HUES6 (cell line): ENCODE data around the gene CPTP.

ENCODE experiments used
- H3K27ac ChIP-seq: 2 replicates; pipeline ENCODE4 v1.7.0; 2013; ENCODE audit warnings: low read depth, mild to moderate bottlenecking, low read length, inconsistent platforms
- H3K27me3 ChIP-seq: 2 replicates; pipeline ENCODE4 v1.6.1; 2013; ENCODE audit warnings: low read length; ENCODE audit not compliant: control insufficient read depth, insufficient read depth
- H3K36me3 ChIP-seq: 2 replicates; pipeline ENCODE4 v1.6.1; 2013; ENCODE audit warnings: low read length; ENCODE audit not compliant: control insufficient read depth, insufficient read depth
- H3K4me1 ChIP-seq: 2 replicates; pipeline ENCODE4 v1.6.1; 2013; ENCODE audit warnings: low read length; ENCODE audit not compliant: control insufficient read depth, insufficient read depth
- H3K4me3 ChIP-seq: 2 replicates; pipeline ENCODE4 v1.5.1; 2013; ENCODE audit warnings: low read depth, low read length
- H3K9ac ChIP-seq: one replicate; pipeline ENCODE4 v1.6.1; 2013; ENCODE audit warnings: mild to moderate bottlenecking, low read length
- H3K9me3 ChIP-seq: 2 replicates; pipeline ENCODE4 v1.6.1; 2013; ENCODE audit warnings: low read depth, low read length; ENCODE audit not compliant: control insufficient read depth, insufficient read depth

Gene CPTP

DNA sequence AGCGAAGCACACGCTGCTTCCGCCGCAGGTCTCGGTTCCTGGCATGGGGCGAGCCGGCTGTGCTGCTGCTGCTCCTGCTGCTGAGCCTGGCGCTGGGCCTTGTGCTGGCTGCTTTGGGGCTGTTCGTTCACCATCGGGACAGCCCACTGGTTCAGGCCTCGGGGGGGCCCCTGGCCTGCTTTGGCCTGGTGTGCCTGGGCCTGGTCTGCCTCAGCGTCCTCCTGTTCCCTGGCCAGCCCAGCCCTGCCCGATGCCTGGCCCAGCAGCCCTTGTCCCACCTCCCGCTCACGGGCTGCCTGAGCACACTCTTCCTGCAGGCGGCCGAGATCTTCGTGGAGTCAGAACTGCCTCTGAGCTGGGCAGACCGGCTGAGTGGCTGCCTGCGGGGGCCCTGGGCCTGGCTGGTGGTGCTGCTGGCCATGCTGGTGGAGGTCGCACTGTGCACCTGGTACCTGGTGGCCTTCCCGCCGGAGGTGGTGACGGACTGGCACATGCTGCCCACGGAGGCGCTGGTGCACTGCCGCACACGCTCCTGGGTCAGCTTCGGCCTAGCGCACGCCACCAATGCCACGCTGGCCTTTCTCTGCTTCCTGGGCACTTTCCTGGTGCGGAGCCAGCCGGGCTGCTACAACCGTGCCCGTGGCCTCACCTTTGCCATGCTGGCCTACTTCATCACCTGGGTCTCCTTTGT is 9.1 kb downstream of the CPTP start:
- Histone ChIP-seq H3K9me3 (no peaks in the 10 kb centered on the region), H3K4me1 (no peaks in the 10 kb centered on the region), H3K9ac (no peak overlapping the region), H3K27me3 (no peaks in the 10 kb centered on the region), H3K4me3 (no peak overlapping the region), H3K36me3 (peaks cover 11% of the 10 kb centered on the region), H3K27ac (no peak overlapping the region)

DNA sequence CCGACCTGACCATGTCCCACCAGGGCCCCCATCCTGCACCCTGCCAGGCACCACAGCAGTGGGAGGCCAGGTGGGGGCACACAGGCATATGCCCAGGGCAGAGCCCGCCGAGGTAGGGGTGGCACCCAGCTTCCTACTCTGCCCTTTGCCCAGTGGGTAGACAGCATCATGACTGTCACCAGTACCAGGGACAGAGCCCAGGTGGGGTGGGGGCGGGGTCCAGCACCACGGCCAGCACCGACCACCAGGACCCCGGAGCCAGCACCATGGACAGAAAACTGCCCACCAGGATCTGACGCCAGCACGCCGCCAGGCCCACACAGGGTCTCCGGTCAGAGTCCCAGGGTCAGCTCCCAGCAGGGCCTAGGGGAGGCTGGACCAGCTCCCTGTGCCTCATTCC is 10.2 kb downstream of the CPTP start:
- peaks cover 18% of the 10 kb centered on the region for H3K36me3 ChIP-seq
- H3K9me3 ChIP-seq, result no peaks in the 10 kb centered on the region
- no peak overlapping the region for H3K4me3 ChIP-seq
- H3K4me1 ChIP-seq, result no peaks in the 10 kb centered on the region
- H3K27me3 ChIP-seq, result no peaks in the 10 kb centered on the region
- no peak overlapping the region for H3K9ac ChIP-seq
- H3K27ac ChIP-seq, result no peak overlapping the region

DNA sequence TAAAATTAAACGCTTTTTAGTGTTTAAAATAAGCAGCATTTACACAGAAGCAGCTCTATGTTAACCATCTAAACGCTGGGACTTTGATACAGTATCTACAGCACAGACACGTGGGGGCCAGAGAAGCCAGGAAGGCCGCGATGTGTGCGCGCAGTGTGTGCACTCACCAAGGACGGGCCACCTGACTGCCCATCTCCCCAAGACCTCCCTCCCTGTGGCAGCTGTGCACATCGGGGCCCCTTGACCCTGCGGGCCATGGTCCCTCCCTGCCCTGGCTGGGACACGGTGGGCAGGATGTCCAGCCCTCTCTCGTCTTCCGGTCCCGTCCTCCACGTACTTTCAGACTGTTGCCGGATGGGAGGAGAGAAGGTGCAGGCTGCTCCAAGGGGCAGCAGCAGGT is 10.7 kb downstream of the CPTP start:
- Histone ChIP-seq H3K9me3 (no peaks in the 10 kb centered on the region), H3K9ac (no peak overlapping the region), H3K4me3 (no peak overlapping the region), H3K27me3 (no peaks in the 10 kb centered on the region), H3K27ac (no peak overlapping the region), H3K4me1 (no peaks in the 10 kb centered on the region), H3K36me3 (peaks cover 22% of the 10 kb centered on the region)

DNA sequence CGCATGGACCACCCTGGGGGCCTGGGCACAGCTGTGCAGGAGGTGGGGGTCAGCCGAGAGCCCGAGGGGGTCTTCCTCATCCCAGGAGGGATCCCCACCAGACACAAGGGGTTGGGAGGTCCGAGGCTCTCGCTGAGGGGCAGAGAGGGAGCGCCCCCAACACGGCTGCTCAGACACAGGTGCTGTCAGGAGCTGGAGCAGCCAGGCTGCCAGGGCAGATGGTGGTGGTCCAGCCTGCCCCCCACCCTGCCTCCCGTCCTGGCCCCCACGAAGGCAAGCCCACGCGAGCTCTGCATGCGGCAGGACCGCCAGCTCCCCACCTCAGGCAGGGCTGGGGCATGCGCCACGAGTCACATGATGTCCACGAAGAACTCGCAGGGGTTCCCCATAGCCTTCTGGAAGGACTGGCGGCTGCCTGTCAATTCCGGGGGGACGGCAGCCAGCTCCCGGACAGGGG is 11.2 kb downstream of the CPTP start:
- Histone ChIP-seq H3K27me3 (no peaks in the 10 kb centered on the region), H3K9ac (no peak overlapping the region), H3K9me3 (no peaks in the 10 kb centered on the region), H3K4me3 (no peak overlapping the region), H3K27ac (no peak overlapping the region), H3K36me3 (peaks cover 28% of the 10 kb centered on the region), H3K4me1 (no peaks in the 10 kb centered on the region)

DNA sequence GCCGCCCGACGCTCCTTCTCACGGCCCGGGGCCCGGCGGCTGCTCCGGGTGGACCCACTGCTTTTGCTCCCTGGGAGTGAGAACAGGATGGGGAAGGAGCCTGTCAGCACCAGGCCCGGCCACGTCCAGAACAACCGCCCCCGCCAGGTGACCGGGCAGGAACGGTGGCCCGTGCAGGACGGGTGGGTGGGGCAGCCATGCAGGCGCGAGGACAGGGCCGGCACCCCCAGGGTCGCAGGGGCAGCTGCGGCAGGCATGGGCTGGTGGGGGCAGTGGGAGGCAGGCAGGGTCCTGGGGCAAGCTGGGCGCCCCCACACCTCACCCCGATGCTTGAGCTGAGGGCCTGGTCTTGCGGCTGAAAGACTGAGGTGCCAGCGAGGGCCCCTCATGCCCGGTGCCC is 11.8 kb downstream of the CPTP start:
- Histone ChIP-seq H3K4me3 (no peak overlapping the region), H3K27me3 (no peaks in the 10 kb centered on the region), H3K9me3 (no peaks in the 10 kb centered on the region), H3K27ac (no peak overlapping the region), H3K9ac (no peak overlapping the region), H3K4me1 (no peaks in the 10 kb centered on the region), H3K36me3 (peaks cover 34% of the 10 kb centered on the region)

DNA sequence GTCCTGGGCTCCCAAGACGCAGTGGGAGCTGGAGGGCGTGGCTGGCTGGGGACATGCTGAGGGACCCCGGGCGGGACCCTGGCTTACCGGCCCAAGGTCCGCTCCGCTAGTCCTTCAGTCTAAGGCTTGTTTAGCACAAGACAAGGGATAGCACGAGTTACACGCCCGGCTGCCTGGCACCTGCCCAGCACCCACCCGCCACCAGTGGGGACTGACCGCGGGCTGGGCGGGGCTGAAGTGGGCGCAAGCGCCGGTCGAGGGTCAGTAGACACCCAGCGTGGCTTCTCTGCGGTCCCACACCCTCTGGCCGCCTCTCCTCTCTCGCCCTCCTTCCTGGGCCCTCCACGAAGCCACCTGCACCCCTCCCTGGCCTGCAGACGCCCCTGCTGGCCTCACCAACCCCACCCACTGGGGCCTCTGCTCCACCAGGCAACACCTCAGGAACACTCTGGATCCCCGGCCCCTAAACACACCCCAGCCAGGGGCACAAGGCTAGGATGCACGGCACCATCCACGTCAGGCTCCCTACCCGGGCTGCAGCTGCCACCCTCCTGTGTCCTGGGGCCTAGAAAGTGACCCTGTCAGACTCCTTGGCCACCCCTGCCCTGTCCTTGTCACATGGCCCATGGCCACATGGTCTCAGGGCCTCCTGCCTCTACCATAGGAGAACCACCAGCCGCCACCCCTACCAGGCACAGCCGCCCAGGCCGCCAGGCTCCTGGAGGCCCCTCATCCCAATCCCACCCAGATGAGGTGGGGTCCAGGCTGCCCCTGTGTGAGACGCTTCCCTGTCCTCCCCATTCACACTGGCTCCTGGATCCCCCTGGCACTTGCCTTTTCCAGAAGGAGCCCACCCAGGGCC is 12.6 kb downstream of the CPTP start:
- no peaks in the 10 kb centered on the region for H3K27me3 ChIP-seq
- H3K9ac ChIP-seq, result no peak overlapping the region
- H3K27ac ChIP-seq, result no peak overlapping the region
- H3K36me3 ChIP-seq, result peaks cover 39% of the 10 kb centered on the region
- no peaks in the 10 kb centered on the region for H3K9me3 ChIP-seq
- H3K4me3 ChIP-seq, result no peak overlapping the region
- no peaks in the 10 kb centered on the region for H3K4me1 ChIP-seq

DNA sequence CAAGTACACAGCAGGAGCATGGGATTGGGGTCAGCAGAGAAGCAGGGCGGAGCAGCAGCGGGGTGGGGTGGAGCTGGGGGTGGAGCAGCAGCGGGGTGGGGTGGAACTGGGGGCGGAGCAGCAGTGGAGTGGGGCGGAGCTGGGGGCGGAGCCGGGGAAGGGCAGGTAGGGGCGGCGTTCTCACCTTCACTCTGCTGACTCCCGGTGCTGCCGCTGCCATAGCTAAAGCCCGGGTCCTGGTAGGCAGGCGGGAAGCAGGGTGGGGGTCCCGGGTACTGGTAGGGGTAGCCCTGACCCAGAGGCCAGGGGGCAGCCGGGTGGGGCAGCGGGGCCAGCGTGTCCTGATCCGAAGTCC is 13.2 kb downstream of the CPTP start:
- Histone ChIP-seq H3K4me1 (no peaks in the 10 kb centered on the region), H3K9me3 (no peaks in the 10 kb centered on the region), H3K36me3 (peaks cover 39% of the 10 kb centered on the region), H3K4me3 (no peak overlapping the region), H3K9ac (no peak overlapping the region), H3K27me3 (no peaks in the 10 kb centered on the region), H3K27ac (no peak overlapping the region)

DNA sequence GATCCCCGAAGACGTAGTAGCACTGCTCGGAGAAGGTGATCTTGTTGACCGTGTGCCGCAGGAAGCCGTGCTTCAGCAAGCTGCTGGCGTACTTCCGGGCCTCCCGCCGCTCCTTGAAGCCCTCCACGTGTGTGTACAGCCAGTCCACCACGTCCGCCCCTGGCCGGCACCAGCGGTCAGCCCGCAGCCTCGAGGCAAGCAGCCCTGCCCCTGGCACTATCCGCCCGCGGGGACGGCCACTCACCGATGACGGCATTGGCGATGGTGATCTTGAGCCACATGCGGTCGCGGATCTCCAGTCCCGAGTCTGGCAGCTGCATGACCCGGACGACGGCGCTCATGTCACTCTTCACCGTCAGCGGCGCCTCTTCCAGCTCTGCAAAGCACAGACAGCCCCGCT is 13.7 kb downstream of the CPTP start:
- H3K4me1 ChIP-seq, result no peaks in the 10 kb centered on the region
- H3K9me3 ChIP-seq, result no peaks in the 10 kb centered on the region
- no peak overlapping the region for H3K27ac ChIP-seq
- H3K4me3 ChIP-seq, result no peak overlapping the region
- no peak overlapping the region for H3K9ac ChIP-seq
- H3K36me3 ChIP-seq, result peaks cover 39% of the 10 kb centered on the region
- H3K27me3 ChIP-seq, result no peaks in the 10 kb centered on the region

DNA sequence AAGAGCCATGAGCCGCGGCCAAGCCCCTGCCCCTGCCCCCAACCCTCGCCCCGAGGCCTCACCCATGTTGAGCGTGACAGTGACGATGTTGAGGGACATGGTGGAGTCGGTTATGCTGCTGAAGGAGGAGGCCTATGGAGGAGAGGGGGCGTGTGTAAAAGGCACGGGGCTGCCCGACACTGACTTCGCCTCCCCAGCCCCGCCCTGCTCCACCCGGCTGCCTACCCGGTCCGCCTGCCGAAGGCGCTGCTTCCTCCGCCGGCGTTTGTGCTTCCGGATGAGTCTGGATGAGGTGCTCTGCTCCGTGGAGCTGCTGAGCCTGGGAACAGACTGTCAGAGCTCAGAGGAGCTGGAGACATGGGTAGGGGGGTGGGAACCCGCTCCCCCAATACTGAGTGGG is 15.6 kb downstream of the CPTP start:
- H3K4me3 ChIP-seq, result no peak overlapping the region
- no peaks in the 10 kb centered on the region for H3K4me1 ChIP-seq
- no peaks in the 10 kb centered on the region for H3K9me3 ChIP-seq
- H3K9ac ChIP-seq, result no peak overlapping the region
- H3K36me3 ChIP-seq, result peaks cover 38% of the 10 kb centered on the region
- H3K27me3 ChIP-seq, result no peaks in the 10 kb centered on the region
- H3K27ac ChIP-seq, result no peak overlapping the region

DNA sequence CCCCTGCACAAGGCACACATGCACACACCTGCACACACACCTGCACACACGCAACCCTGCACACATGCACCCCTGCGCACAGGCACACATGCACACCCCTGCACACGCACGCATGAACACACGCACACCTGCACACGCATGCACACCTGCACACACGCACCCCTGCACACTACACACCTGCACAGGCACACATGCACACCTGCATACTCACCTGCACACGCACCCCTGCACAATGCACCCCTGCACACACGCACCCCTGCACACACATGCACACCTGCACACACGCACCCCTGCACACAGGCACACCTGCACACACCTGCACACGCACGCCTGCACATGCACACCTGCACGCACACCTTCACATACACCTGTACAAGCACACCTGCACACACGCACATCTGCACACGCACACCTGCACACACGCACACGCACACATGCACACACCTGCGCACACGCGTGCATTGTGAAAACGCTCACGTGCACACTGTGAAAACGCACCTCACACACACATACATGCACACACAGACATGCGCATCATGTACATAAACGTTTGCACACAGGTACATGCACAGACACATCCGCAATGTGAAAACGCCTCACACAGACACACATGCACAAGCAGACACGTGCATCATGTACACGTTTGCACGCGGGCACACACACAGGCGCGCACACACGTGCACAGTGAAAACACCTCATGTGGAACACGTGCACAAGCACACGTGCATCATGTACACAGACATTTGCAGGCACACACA is 16.4 kb downstream of the CPTP start:
- Histone ChIP-seq H3K36me3 (peaks cover 34% of the 10 kb centered on the region), H3K27me3 (no peaks in the 10 kb centered on the region), H3K4me3 (no peak overlapping the region), H3K9me3 (no peaks in the 10 kb centered on the region), H3K9ac (no peak overlapping the region), H3K27ac (no peak overlapping the region), H3K4me1 (no peaks in the 10 kb centered on the region)

DNA sequence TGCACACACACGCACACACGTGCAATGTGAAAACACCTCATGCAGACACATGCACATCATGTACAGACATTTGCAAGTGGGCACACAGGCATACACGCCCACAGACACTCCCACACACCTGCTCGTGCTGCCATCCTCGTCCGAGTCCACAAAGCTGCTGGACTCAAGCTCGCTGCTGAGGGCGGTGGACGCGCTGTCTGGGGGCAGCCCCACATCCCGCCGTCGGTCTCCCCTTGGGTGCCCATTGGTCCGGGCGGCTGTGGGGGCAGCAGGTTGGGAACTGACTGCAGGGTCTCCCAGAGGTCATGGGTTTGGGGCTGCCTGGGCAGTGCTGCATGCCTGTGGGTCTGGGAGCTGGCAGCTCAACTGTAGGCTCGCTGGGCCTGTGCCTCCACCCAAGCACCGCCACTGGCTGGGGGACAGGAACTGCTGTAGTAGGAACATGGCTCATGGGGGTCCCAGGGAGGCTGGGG is 17.0 kb downstream of the CPTP start:
- H3K9me3 ChIP-seq, result no peaks in the 10 kb centered on the region
- peaks cover 38% of the 10 kb centered on the region for H3K36me3 ChIP-seq
- no peak overlapping the region for H3K27ac ChIP-seq
- no peak overlapping the region for H3K9ac ChIP-seq
- no peaks in the 10 kb centered on the region for H3K27me3 ChIP-seq
- no peak overlapping the region for H3K4me3 ChIP-seq
- H3K4me1 ChIP-seq, result no peaks in the 10 kb centered on the region
